ENCODE data around the gene EHMT1.
"Not testable (repeated sequence)": the region's sequence is repeated elsewhere in the genome, so short reads cannot be mapped to it uniquely, and the experiment has no call there.

Gene EHMT1

DNA sequence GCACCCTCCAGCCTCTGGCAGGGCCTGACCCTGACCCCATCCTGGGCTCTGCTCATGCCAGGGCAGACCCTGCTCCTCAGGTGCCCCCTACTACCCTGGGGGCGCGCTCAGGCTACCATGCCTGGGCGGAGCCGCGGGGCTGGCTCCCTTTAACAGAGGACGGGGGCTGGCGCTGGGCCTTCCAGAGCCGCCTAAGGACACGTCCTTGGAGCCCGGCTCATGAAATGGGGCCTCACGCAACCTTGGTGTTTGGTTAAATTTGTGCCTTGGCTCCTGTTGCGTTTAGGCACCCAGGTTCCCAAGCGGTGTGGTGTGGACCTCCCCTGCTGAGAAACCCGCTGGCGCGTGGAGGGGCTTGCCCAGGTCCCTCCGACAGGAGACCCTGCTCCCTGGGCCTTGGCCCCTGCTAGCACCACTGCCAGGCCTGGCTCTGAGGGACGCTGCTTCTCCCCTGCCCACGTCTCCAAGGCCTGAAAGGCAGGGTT, 3.4 kb upstream of the EHMT1 start:
- no peak for DNase-seq

GRCh38 chr9:137619240-137620047, 639 bp downstream of the EHMT1 start:
- peak; percentile 53 for DNase-seq

- no peak for DNase-seq
These were observed 1.2 kb downstream of the EHMT1 start for GRCh38 chr9:137620048-137620405.

DNA sequence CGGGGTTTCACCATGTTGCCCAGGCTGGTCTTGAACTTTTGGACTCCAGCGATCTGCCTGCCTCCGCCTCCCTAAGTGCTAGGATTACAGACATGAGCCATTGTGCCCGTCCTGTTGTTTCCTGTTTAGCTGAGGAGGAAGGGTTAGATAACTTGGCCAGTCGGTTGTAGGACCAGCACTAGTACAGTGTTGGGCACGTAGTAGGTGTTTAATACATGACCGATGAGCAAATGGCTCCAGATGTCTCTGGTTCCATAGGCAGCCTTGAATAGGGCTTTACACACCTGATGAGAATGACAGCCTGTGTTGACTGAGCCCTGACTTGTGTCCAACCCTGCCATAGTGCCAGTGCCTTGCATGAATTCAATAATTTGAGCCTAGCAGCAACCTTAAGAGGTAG, 1.8 kb downstream of the EHMT1 start:
- no peak for DNase-seq

GRCh38 chr9:137621131-137621757, 2.4 kb downstream of the EHMT1 start:
- no peak for DNase-seq

GRCh38 chr9:137622211-137622610, 3.4 kb downstream of the EHMT1 start:
- not testable (repeated sequence) for DNase-seq

DNA sequence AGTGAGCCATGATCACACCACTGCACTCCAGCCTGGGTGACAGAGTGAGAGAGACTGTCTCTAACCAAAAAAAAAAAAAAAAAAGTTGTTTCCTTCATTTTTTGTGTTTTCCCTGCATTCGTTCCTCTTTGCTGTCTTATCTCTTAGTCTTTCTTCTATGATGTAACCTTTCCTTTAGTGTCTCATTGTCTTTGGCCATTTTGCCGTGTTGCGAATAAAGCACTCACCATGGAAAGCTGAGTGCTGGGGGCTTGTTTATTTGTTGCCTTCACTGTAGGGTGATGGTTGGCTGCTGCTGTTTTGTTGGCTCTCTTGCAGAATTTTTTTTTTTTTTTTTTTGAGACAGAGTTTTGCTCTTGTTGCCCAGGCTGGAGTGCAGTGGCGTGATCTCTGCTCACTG, 7.7 kb downstream of the EHMT1 start:
- no peak for DNase-seq

- DNase-seq: not testable (repeated sequence)
These were observed 8.6 kb downstream of the EHMT1 start for GRCh38 chr9:137627406-137627805.

DNA sequence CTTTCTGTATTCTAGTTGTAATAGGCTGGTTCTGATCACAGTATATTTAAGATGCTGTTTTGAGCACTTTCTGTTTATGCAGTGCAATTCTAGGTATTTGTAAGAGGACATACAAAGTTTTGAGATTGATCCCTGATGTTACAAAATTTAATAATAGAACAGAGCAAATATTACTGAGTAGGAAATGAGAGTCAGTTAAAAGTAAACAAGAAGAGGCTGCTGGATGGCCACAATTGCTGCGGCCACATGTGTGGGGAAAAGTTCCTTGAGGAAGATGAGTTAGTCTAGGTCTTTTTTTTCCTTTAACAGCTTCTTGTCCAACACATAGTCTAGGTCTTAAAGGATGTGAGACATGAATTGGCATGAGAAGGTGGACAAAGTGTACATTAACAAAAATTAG, 11.3 kb downstream of the EHMT1 start:
- no peak for DNase-seq

DNA sequence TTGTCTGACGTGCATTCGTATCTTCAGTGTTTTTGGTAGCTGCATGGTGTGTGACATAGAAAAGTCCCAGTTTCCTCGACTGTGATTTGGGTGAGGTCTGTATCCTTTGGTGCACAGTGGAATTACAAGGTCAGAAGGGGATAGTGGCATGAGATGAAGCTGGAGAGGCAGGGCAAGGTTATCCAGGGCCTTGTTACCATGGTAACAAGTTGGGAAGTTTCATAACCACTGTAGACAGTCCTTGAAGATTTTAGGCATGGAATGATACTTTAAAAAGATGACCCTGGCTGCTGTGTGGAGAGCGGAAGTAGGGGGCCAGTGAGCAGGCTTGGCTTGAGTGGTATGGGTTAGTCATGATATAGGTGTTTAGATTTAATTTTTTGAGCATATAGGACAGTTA, 11.9 kb downstream of the EHMT1 start:
- no peak for DNase-seq

DNA sequence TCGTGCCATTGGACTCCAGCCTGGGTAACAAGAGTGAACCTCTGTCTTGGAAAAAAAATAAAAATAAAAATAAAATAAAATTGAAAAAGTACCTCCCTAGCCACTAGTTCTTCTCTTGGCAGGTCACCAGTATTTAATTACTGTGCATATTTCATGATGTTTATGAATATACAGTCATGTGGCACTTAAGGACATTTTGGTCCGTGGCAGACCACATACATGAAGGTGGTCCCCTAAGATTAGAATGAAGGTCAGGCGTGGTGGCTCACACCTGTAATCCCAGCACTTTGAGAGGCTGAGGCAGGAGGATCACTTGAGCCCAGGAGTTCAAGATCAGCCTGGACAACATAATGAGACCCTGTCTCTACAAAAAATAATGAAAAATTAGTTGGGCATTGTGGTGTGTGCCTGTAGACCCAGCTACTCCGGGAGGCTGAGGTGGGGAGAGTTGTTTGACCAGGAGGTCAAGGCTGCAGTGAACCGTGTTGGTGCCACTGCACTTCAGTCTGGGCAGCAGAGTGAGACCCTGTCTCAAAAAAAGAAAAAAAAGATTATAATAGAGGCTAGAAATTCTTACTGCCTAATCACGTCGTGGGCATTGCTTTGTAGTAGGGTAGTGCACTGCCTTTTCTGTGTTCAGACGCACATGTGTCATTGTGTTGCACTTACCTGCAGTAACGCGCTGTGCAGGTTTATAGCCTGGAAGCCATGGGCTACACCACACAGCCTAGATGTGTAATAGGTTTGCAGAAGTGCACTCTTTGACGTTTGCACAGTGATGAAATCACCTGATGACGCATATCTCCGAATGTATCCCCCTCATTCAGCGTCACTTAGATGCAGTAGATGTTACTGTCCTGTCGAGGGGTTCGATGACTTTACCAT, 12.8 kb downstream of the EHMT1 start:
- DNase-seq: no peak

DNA sequence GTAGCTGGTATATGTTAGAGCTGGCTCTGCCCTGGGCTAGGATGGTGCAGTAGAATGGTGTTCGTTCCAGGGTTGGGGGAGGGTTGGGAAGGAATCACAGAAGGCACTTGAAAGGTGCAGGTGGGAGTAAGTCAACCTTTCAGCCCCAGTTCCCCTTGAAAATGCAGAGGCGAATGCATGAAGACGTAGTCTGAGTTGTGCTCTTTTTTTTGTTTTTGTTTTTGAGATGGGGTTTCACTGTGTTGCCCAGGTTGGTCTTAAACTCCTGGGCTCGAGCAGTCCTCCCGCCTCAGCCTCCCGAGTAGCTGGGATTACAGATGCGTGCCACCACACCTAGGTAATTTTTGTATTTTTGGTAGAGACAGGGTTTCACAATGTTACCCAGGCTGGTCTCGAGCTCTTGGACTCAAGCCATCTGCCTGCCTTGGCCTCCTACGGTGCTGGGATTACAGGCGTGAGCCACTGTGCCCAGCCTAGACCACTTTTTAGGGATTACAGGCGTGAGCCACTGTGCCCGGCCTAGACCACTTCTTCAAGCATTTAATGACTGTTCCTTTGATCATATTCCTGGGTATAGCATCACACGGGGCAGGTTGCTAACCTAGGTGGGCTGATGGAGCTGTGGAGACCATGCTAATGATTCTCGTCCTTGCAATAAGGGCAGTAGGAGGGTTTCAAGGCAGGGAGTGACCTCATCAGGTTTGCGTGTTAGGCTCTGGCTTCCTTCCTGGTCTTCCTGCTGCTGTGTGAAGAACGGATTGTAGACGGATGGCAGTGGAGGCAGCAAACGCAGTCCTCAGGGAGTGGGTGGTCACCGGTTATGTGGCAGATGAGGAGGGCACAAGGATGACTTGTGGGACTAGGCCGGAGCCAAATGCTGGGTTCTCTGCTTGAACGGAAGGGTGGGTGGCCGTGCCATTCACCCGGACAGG, 13.7 kb downstream of the EHMT1 start:
- no peak for DNase-seq

DNA sequence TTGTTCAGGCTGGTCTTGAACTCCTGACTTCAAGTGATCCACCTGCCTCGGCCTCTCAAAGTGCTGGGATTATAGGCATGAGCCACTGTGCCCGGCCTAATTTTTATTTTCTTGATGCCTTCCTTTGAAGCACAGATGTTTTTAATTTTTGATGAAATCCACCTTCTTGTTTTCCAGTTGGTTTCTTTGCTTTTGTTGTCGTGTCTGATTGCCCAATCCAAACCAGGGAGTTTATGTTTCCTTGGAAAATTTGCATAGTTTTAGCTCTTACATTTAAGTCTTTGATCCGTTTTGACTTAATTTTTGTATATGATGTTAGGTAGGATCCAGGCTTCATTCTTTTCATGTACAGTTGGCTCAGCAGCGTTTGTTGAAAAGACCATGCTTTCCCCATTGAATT, 15.2 kb downstream of the EHMT1 start:
- no peak for DNase-seq

- no peak for DNase-seq
These were observed 19.9 kb downstream of the EHMT1 start for GRCh38 chr9:137638680-137639079.

GRCh38 chr9:137639303-137640051, 20.7 kb downstream of the EHMT1 start:
- DNase-seq: no peak

- no peak for DNase-seq
These were observed 22.1 kb downstream of the EHMT1 start for GRCh38 chr9:137640862-137641261.

DNA sequence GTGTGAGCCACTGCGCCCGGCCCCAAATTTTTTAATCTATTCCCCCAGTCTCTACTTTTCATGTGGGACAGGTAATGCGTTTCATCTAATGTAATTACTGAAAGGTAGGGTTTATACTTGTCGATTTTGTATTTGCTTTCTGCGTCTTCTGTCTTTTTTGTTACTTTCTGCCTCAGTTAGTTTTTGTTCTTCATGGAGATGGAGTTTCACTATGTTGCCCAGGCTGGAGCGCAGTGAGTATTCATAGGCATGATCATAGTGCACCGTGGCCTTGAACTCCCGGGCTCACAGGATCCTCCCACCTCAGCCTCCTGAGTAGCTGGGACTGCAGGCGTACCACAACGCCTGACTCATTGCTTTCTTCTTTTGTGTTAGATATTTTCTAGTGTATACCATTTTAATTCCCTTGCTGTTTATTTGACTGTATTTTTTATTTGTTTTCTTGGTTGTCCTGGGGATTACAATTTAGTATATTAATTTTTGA, 23.4 kb downstream of the EHMT1 start:
- DNase-seq: no peak

GRCh38 chr9:137642892-137643291, 24.1 kb downstream of the EHMT1 start:
- DNase-seq: no peak

DNA sequence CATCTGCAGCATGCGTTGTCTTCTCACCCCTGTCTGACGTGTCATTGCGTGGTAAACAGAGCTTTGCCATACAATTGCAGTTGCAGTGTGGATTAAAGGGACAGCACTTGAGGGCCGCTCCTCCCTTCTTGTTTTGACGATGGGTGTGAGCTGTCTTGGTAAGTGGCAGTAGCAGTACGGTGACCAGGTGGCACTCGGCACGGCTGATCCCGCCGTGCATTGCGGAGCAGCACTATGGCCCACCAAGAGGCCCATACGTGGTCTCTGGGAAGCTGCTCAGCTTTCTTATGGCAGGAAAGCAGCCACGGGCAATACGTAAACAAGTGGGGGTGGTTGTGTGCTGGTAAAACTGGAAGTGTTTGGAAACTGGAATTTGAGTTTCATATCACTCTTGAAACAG, 25.1 kb downstream of the EHMT1 start:
- DNase-seq: no peak

DNA sequence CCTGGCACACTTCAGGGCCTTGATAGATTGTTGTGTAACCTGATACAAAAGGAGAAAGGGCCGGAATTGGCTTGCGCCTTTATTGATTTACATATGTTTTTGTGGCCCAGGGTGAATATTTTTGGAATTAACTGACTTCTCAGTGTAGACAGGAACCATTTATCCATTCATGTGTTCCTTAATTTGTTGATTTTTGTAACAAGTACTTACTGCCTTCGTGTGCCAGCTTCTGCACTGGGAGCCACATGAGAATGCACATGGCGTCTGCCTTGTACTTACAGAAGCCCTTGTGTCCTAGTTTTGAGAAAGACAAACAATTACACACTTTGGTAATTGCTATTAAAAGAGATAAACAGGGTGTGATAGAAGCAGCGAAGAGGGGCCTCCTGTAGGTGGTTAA, 26.4 kb downstream of the EHMT1 start:
- DNase-seq: no peak

DNA sequence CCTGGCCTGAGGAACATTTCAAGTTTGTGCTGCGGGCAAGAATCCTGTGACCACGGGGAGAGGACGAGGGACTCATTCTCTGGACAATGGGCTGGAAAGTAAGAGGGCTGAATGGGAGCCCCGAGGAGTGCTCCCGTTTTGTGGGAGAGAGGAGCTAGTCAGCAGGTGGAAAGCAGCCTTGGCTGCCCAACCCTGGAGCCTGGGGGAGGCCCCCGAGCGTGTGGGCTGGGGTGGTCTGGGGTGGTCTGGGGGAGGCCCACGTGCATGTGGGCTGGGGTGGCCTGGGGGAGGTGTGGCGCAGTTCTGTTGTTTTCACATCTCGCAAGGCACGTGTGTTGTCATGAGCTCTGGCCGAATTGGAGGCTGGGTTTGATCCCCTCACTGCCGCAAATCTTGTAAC, 27.5 kb downstream of the EHMT1 start:
- no peak for DNase-seq

Measured in activated CD4-positive, CD25-positive, alpha-beta regulatory T cell treated with anti-CD3 and anti-CD28 coated beads, Interleukin-2, amount 50 U/mL, for 72 hours (primary cell).